WTC11 (cell line): Measurements from ENCODE around the gene SLC35E3. TPM values are rescaled to one million over a fixed set of nuclear protein-coding genes. Genes with fewer than 3 reads are reported as not detected.

Experiments
- ATAC-seq: fragments of 200-7000 bp; cut with Tn5 transposase; 2 replicates; pipeline ENCODE4 v1.10.0; 2021; ENCODE audit warnings: mild to moderate bottlenecking, moderate library complexity
- CTCF ChIA-PET: fragments of 300-600 bp; sonication (Branson Sonifier 250); formaldehyde crosslinking; loops from one replicate; lab custom pipeline; 2021; ENCODE audit warnings: antibody characterized with exemption; lab: Charles Lee
- POLR2A ChIA-PET: fragments of 350-600 bp; sonication (Branson Sonifier 250); formaldehyde crosslinking; loops from one replicate; lab custom pipeline; 2021; ENCODE audit warnings: antibody characterized with exemption; lab: Charles Lee
- DNase-seq: peaks from one replicate; pipeline ENCODE4 v3.0.0; 2021; ENCODE audit warnings: low spot score
- H3K27ac Mint-ChIP-seq: 2 replicates; pipeline ENCODE4 v1.8.0; 2021; ENCODE audit warnings: mixed read lengths
- H3K27me3 Mint-ChIP-seq: 2 replicates; pipeline ENCODE4 v1.8.0; 2021; ENCODE audit warnings: low read depth, mild to moderate bottlenecking, moderate library complexity, mixed read lengths
- H3K36me3 Mint-ChIP-seq: 2 replicates; pipeline ENCODE4 v1.8.0; 2021; ENCODE audit warnings: mixed read lengths
- H3K4me1 Mint-ChIP-seq: 2 replicates; pipeline ENCODE4 v1.8.0; 2022; ENCODE audit warnings: mixed read lengths
- H3K4me3 Mint-ChIP-seq: 2 replicates; pipeline ENCODE4 v1.8.0; 2021; ENCODE audit warnings: mild to moderate bottlenecking, moderate library complexity, mixed read lengths
- H3K9me3 Mint-ChIP-seq: 2 replicates; pipeline ENCODE4 v1.8.0; 2021; ENCODE audit warnings: mixed read lengths
- CBFB ChIP-seq: sonication (generic); formaldehyde crosslinking; IDR thresholded peaks from 2 replicates; pipeline ENCODE4 v1.8.1; 2022; ENCODE audit warnings: mild to moderate bottlenecking, low read depth, missing genetic modification reagents
- E2F4 ChIP-seq: sonication (generic); formaldehyde crosslinking; IDR thresholded peaks from 2 replicates; pipeline ENCODE4 v1.8.1; 2022; ENCODE audit warnings: low read depth, mild to moderate bottlenecking, moderate library complexity, missing genetic modification reagents, borderline replicate concordance
- ETV6 ChIP-seq: sonication (generic); formaldehyde crosslinking; IDR thresholded peaks from 2 replicates; pipeline ENCODE4 v1.8.1; 2022; ENCODE audit warnings: mild to moderate bottlenecking, missing genetic modification reagents
- FOXK1 ChIP-seq: sonication (generic); formaldehyde crosslinking; IDR thresholded peaks from 2 replicates; pipeline ENCODE4 v1.8.0; 2022; ENCODE audit warnings: mild to moderate bottlenecking, moderate library complexity, missing genetic modification reagents
- GTF2I ChIP-seq: fragments of 250-450 bp; sonication (Bioruptor Pico); conservative IDR thresholded peaks from 2 replicates; pipeline ENCODE4 v1.4.0; 2021; ENCODE audit warnings: mild to moderate bottlenecking
- IRF2 ChIP-seq: sonication (generic); formaldehyde crosslinking; IDR thresholded peaks from 2 replicates; pipeline ENCODE4 v1.8.0; 2022; ENCODE audit warnings: low read depth, missing genetic modification reagents, borderline replicate concordance
- JAZF1 ChIP-seq: fragments of 250-450 bp; sonication (Bioruptor Pico); IDR thresholded peaks from 2 replicates; pipeline ENCODE4 v1.9.0; 2021; ENCODE audit warnings: moderate library complexity, mild to moderate bottlenecking, inconsistent platforms
- MXD4 ChIP-seq: fragments of 250-450 bp; sonication (Bioruptor Pico); IDR thresholded peaks from 2 replicates; pipeline ENCODE4 v1.8.0; 2021; ENCODE audit warnings: mild to moderate bottlenecking, moderate library complexity, borderline replicate concordance
- NFE2L1 ChIP-seq: sonication (generic); formaldehyde crosslinking; IDR thresholded peaks from 2 replicates; pipeline ENCODE4 v1.8.1; 2023; ENCODE audit warnings: missing genetic modification reagents
- PRRX2 ChIP-seq: fragments of 250-450 bp; sonication (Bioruptor Pico); IDR thresholded peaks from 2 replicates; pipeline ENCODE4 v1.8.0; 2021; ENCODE audit warnings: mild to moderate bottlenecking
- RORB ChIP-seq: fragments of 250-450 bp; sonication (Bioruptor Pico); IDR thresholded peaks from 2 replicates; pipeline ENCODE4 v1.9.0; 2021; ENCODE audit warnings: mild to moderate bottlenecking
- SMAD3 ChIP-seq: sonication (generic); formaldehyde crosslinking; IDR thresholded peaks from 2 replicates; pipeline ENCODE4 v1.8.0; 2022; ENCODE audit warnings: missing genetic modification reagents, mild to moderate bottlenecking, borderline replicate concordance
- SOX15 ChIP-seq: fragments of 250-450 bp; sonication (Bioruptor Pico); IDR thresholded peaks from 2 replicates; pipeline ENCODE4 v1.9.0; 2021; ENCODE audit warnings: mild to moderate bottlenecking
- STAT6 ChIP-seq: sonication (generic); formaldehyde crosslinking; conservative IDR thresholded peaks from 2 replicates; pipeline ENCODE4 v1.8.1; 2023; ENCODE audit warnings: mild to moderate bottlenecking, low read depth, missing genetic modification reagents, moderate library complexity
- USF2 ChIP-seq: sonication (generic); formaldehyde crosslinking; IDR thresholded peaks from 2 replicates; pipeline ENCODE4 v1.8.1; 2023; ENCODE audit warnings: mild to moderate bottlenecking, missing genetic modification reagents, moderate library complexity
- ZBTB21 ChIP-seq: sonication (generic); formaldehyde crosslinking; IDR thresholded peaks from 2 replicates; pipeline ENCODE4 v1.8.1; 2023; ENCODE audit warnings: mild to moderate bottlenecking, missing genetic modification reagents, borderline replicate concordance
- ZNF121 ChIP-seq: sonication (generic); formaldehyde crosslinking; IDR thresholded peaks from 2 replicates; pipeline ENCODE4 v1.8.0; 2023; ENCODE audit warnings: missing genetic modification reagents
- ZNF317 ChIP-seq: sonication (generic); formaldehyde crosslinking; IDR thresholded peaks from 2 replicates; pipeline ENCODE4 v1.8.1; 2023; ENCODE audit warnings: low read depth, mild to moderate bottlenecking, moderate library complexity, missing genetic modification reagents, borderline replicate concordance
- total RNA-seq: library from RNA; stranded (reverse); gene quantifications from 3 replicates; pipeline ENCODE4 v1.2.3, GENCODE V29; 2021
- TF ChIP-seq, protein P1 (sequence below): fragments of 250-450 bp; sonication (Bioruptor Pico); IDR thresholded peaks from 2 replicates; pipeline ENCODE4 v1.9.0; 2021; ENCODE audit warnings: mild to moderate bottlenecking

SLC35E3 gene
- total RNA-seq, 1 experiment from 2014 or later: 11.3 TPM

DNA sequence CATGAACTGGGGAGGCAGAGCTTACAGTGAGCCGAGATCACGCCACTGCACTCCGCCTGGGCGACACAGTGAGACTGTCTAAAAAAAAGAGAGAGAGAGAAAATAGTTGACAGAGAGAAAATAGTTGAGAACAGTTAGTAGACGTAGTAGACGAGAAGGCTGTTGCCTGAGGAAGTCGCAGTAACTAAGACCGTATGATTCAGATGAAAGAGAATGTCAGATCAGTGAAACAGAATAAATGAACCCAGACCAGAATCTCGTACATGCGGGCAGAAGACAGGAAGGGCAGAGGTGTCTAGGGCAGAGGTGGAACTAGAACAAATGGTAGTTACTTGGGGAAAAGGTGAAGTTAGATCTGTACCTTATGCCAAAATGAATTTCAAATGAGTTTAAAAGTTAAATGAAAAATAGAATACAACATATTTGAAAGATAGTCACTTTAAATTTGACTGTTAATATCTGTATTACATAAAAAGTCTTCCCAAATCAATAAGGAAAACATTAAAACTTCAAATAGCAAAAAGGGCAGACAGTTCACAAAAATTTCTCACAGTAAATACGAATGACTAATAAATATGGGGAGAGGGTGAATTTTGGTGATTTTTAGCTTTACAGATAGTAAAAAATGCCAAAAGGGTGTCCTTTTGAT is 79.7 kb downstream of the SLC35E3 start:
- CTCF ChIA-PET: no interaction called here
- peaks cover 5% of the 10 kb centered on the region for H3K4me1 Mint-ChIP-seq
- no peaks in the 10 kb centered on the region for H3K27me3 Mint-ChIP-seq
- TF ChIP-seq RORB: no peak
- TF ChIP-seq SOX15 (CRISPR knock-in tag): no peak
- no peak for TF ChIP-seq ETV6 (CRISPR knock-in tag)
- no peak for TF ChIP-seq USF2 (CRISPR knock-in tag)
- no peak for TF ChIP-seq ZNF121 (CRISPR knock-in tag)
- TF ChIP-seq JAZF1 (CRISPR knock-in tag): no peak
- no peak for TF ChIP-seq GTF2I (CRISPR knock-in tag)
- TF ChIP-seq MXD4 (CRISPR knock-in tag): no peak
- TF ChIP-seq, protein P1, sequence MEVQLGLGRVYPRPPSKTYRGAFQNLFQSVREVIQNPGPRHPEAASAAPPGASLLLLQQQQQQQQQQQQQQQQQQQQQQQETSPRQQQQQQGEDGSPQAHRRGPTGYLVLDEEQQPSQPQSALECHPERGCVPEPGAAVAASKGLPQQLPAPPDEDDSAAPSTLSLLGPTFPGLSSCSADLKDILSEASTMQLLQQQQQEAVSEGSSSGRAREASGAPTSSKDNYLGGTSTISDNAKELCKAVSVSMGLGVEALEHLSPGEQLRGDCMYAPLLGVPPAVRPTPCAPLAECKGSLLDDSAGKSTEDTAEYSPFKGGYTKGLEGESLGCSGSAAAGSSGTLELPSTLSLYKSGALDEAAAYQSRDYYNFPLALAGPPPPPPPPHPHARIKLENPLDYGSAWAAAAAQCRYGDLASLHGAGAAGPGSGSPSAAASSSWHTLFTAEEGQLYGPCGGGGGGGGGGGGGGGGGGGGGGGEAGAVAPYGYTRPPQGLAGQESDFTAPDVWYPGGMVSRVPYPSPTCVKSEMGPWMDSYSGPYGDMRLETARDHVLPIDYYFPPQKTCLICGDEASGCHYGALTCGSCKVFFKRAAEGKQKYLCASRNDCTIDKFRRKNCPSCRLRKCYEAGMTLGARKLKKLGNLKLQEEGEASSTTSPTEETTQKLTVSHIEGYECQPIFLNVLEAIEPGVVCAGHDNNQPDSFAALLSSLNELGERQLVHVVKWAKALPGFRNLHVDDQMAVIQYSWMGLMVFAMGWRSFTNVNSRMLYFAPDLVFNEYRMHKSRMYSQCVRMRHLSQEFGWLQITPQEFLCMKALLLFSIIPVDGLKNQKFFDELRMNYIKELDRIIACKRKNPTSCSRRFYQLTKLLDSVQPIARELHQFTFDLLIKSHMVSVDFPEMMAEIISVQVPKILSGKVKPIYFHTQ (CRISPR knock-in tag): no peak
- TF ChIP-seq PRRX2 (CRISPR knock-in tag): no peak
- TF ChIP-seq CBFB (CRISPR knock-in tag): no peak
- no peak for TF ChIP-seq E2F4 (CRISPR knock-in tag)
- no peak for TF ChIP-seq NFE2L1 (CRISPR knock-in tag)
- TF ChIP-seq STAT6 (CRISPR knock-in tag): no peak
- no peak for TF ChIP-seq SMAD3 (CRISPR knock-in tag)
- TF ChIP-seq ZBTB21 (CRISPR knock-in tag): no peak
- TF ChIP-seq ZNF317 (CRISPR knock-in tag): no peak
- no peak for TF ChIP-seq IRF2 (CRISPR knock-in tag)
- no peak for TF ChIP-seq FOXK1
- ATAC-seq (no peak), DNase-seq (no peak)
- peaks cover 58% of the 10 kb centered on the region for H3K36me3 Mint-ChIP-seq
- POLR2A ChIA-PET: no interaction called here
- no peak overlapping the region for H3K4me3 Mint-ChIP-seq
- H3K27ac Mint-ChIP-seq: peak overlapping the region; percentile 3; the same call in 1 of the 2 replicates
- no peaks in the 10 kb centered on the region for H3K9me3 Mint-ChIP-seq
